ENCODE results near the gene ERP29. TPM values are rescaled to one million over a fixed set of nuclear protein-coding genes. Genes with fewer than 3 reads are reported as not detected.
"Not testable (repeated sequence)": the region's sequence is repeated elsewhere in the genome, so short reads cannot be mapped to it uniquely, and the experiment has no call there.

Gene ERP29
- 173 and 194 TPM in 2 replicates for total RNA-seq (2014; rRNA removed; shearing (Covaris generic))
- polyA plus RNA-seq (2014; cell fraction: nucleus; rRNA removed): 167 and 193 TPM in 2 replicates

DNA sequence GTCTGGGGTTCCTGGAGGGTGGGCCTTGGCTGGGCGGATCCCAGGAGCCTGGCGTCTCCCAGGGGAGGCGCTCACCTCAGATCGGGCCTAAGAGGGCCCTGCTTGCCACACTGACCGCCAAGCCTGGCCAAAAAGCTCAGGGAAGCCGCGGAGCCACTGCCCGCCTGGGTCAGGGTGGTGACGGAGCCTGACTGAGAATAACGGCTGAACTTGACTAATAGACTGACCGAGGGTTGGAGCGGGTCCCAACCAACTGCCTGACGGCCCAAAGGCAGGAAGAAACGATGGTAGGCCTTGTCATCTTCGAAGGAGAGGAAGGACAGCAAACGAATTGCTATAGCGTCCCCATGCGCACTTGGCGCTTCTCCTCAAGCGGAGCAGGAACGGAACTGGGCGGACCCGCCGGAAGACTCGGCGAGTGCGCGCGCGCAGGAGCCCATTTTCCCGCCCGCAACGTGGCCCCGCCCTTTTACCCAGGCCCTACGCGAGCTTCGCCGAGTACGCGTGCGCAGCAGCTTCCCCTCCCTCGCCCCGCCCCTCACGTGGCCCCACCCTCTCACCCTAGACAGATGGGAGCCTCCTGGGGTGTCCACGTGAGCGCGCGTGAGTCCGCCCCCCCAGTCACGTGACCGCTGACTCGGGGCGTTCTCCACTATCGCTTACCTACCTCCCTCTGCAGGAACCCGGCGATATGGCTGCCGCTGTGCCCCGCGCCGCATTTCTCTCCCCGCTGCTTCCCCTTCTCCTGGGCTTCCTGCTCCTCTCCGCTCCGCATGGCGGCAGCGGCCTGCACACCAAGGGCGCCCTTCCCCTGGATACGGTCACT is at the start of gene ERP29, which contains the start of gene TMEM116:
ERP29 (plus strand) TSS at position 652 of the 826 bp plus-strand sequence; CDS start at position 692, 40 bp downstream.
TMEM116 (minus strand) TSS at position 391 of the 826 bp plus-strand sequence. CDS start 7,895 bp downstream, outside the sequence.
- peak; percentile 98 for DNase-seq (ENCODE audit: extremely low read depth, low read depth)

DNA sequence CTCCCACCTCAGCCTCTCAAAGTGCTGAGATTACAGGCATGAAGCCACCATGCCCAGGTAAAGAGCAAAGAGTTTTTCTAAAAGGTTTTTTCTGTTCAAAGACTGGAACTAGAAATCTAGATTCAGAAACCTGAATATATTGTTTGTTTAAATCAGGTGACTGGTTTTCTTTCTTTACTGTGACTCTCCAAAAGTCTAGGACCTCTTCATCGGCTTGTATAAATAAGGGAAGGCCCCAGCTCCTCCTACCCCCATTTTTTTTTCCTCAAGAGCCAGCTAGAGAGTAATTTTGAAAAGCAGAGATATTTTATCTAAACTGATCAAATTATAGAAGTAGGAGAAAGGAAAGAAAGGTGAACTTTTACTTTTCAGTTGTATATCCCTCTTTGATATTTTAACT is 48.3 kb upstream of the ERP29 start:
- no peak for DNase-seq (ENCODE audit: extremely low read depth, low read depth)

DNA sequence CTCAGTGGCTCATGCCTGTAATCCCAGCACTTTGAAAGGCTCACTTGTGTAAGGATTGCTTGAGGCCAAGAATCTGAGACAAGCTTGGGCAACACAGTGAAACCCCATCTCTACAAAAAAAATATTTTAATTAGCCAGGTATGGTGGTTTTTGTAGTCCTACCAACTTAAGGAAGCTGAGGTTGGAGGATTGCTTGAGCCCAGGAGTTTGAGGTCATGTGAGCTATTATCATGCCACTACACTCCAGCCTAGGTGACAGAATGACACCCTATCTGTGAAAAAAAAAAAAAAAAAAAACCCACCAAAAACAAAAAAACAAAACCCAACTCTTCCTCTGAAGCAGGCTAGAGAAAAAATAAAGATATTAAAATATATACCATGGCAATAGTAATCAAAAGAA is 41.4 kb upstream of the ERP29 start:
- DNase-seq (ENCODE audit: extremely low read depth, low read depth): no peak

DNA sequence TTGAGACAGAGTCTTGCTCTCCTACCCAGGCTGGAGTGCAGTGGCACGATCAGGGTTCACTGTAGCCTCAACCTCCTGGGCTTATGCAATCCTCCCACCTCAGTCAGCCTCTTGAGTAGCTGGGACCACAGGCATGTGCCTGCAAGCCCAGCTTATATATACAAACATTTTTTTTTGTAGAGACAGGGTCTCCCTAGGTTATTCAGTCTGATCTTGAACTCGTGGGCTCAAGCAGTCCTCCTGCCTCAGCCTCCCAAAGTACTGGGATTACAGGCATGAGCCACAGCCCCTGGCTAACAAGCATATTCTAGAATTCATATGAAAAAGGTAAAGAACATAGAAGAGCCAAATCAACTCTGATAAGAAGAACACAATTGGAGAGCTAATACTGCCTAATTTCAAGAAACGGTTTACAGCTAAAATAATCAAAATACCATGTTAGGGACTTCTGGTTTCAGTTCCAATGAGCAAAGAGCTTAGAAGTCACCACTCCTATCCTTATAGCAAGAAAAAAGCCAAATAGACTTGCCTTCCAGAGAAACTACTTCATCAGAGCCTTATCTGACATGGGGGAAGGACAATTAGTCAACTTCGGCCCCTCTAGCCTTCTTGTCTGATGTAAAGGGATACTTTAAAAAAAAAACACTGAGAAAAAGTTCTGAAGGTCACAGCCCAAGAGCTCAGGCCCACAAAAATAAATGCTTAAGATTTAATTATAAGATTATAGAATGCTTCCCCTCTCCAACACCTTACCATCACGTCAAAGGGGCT is 37.9 kb upstream of the ERP29 start:
- DNase-seq (ENCODE audit: extremely low read depth, low read depth): no peak

DNA sequence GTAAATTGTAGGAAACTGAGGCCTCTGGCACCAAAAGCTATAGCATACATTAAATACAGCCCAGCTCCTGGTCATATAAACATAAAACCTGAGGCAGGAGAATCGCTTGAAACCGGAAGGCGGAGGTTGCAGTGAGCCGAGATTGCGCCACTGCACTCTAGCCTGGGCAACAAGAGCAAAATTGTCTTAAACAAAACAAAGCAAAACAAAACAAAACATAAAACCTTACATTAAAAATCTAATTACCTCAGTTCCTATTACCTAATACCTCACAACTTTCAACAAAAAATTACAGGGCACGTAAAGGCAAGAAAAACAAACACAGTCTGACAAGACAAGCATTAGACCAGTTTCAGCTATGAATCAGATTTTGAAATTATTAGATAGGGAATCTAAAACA is 36.9 kb upstream of the ERP29 start:
- no peak for DNase-seq (ENCODE audit: extremely low read depth, low read depth)

DNA sequence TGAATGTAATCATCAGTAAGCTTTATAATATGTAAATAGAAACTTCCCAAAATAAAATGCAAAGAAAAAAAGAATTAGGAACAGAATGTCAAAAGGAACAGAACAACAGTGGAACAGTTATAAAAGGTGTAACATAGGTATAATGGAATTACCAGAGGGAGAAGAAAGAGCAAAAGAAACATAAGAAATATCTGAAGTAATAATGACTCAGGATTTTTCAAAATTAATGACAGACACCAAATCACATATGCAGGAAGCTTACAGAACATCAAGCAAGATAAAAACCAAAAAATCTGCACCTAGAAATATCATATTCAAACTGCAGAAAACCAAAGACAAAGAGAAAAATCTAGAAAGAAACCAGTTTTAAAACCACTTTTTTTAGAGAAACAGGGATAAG is 36.4 kb upstream of the ERP29 start:
- DNase-seq (ENCODE audit: extremely low read depth, low read depth): no peak

DNA sequence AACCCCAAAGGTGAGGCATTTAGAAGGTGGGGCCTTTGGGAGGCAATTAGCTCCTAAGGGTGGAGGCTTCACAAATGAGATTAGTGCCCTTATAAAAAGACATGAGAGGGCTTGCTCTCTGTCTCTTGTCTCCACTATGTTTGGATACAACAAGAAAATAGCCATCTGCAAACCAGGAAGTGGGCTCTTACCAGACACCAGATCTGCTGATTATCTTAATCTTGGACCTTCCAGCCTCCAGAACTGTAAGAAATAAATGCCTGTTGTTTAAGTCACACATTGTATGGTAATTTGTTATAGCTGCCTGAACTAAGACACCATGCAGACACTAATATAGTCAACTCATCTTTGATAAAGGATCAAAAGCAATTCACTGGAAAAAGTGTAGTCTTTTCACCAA is 34.7 kb upstream of the ERP29 start:
- DNase-seq (ENCODE audit: extremely low read depth, low read depth): no peak

DNA sequence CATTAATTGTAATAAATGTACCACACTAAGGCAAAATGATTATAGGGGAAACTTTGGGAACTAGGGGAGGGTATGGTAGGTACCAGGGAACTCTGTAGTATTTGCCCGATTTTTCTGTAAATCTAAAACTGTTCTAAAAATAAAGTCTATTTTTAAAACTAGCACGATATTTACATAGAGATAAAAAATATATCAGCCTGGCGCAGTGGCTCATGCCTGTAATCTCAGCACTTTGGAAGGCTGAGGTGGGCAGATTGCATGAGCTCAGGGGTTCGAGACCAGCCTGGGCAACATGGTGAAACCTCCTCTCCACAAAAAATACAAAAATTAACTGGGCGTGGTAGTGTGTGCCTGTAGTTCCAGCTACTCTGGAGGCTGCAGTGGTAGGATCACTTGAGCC is 32.6 kb upstream of the ERP29 start:
- no peak for DNase-seq (ENCODE audit: extremely low read depth, low read depth)

DNA sequence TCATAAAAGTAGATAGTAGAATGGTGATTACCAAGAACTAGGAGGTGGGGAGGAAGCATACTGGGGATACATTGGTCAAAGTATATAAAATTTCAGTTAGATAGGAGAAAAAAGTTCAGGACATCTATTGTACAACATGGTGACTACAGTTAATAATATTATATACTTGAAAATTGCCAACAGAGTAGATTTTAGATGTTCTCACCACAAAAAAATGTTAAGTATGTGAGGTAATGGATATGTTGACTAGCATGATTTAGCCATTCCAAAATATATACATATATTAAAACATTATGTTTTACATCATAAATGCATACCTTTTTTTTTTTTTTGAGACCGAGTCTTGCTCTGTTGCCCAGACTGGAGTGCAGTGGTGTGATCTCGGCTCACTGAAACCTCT is 31.2 kb upstream of the ERP29 start:
- no peak for DNase-seq (ENCODE audit: extremely low read depth, low read depth)

DNA sequence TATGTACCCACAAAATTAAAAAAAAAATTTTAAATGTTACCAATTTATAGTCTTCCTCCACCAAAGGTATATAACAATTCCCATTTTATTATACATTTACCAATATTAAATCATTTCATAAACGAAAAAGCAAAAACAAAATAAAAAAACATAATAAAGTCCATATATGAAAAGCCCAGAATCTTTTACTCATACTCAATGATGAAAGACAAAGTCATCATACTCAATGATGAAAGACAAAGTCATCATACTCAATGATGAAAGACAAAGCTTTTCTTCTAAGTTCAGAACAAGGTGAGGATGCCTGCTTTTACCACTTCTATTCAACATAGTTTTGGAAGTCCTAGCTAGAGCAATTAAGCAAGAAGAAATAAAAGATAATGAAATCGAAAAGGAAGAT is 28.4 kb upstream of the ERP29 start:
- no peak for DNase-seq (ENCODE audit: extremely low read depth, low read depth)

DNA sequence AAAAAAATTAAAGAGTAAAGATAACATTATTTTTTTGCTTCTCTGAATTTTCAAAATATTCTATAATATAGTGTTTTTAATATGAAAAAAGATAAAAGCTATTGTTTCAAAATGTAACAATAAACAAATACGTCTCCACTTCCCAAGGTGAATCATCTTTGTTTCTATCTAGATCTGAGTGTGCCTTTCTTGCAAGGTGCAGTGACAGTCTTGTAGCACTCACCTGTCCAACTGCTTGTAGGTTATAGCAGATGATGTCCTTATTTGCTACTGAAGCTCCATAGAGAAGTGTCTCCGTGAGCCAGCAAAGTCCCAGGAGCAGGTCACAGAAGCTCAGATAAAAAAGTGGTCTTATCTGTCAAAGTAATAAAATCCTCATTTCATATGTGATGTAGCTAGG is 21.7 kb upstream of the ERP29 start:
- no peak for DNase-seq (ENCODE audit: extremely low read depth, low read depth)

DNA sequence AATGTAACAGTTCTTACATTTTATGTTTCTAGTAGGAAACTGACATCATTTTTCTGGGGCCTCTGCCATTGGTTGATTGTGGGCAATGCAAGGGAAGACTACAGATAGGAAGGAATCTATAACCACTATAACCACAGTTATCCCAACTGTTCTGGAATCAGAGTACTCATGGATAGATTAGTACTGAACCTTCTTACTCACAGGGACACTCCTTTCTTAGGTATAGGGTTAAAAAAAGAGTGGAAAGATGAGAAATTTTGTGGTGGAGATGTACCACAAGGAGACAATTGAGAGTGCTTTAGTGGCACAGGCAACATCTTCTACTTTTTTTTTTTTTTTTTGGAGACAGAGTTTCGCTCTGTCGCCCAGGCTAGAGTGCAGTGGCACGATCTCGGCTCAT is 21.3 kb upstream of the ERP29 start:
- DNase-seq (ENCODE audit: extremely low read depth, low read depth): no peak

DNA sequence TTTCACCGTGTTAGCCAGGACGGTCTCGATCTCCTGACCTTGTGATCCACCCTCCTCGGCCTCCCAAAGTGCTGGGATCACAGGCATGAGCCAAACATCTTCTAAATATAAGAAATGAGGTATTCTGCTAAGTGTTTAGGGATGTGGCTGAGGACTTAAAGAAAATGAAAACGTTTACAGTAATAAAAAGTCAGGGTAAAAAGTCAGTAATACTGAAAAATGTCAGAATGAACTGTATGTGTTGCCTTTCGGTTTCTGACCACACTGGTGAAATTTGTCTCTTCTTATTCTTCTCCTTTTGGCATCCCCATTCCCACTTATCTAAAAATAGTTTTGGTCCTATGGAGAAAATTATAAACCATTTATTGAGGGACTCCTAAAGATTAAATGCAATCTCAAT is 20.8 kb upstream of the ERP29 start:
- DNase-seq (ENCODE audit: extremely low read depth, low read depth): no peak

DNA sequence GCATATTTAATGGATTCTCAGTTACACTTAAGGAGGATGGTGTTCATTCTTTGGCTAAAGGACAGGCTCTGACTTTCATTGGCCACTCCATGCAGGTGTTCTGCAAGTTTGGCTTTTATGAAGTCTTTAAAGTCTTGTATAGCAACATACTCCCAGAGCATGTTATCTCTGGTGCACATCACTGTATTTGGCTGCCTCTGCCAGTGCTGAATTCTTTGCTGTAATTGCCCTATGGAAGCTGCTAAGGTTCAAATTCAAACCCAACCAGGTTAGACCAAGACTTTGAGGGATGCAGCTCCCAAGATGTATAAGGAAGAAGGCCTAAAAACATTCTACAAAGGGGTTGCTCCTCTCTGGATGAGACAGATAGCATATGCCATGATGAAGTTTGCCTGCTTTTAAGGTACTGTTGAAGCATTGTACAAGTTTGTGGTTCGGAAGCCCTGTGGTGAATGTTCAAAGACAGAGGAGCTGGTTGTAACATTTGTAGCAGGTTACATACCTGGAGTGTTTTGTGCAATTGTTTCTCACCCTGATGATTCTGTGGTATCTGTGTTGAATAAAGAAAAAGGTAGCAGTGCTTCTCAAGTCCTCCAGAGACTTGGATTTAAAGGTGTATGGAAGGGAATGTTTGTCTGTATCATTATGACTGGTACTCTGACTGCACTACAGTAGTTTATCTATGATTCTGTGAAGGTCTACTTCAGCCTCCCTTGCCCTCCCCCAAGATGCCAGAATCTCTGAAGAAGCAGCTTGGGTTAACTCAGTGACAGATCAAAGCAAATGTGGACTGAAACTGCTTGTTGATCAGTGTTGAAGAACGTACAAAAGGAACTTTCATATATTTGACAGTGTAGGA is 19.7 kb upstream of the ERP29 start:
- DNase-seq (ENCODE audit: extremely low read depth, low read depth): no peak

DNA sequence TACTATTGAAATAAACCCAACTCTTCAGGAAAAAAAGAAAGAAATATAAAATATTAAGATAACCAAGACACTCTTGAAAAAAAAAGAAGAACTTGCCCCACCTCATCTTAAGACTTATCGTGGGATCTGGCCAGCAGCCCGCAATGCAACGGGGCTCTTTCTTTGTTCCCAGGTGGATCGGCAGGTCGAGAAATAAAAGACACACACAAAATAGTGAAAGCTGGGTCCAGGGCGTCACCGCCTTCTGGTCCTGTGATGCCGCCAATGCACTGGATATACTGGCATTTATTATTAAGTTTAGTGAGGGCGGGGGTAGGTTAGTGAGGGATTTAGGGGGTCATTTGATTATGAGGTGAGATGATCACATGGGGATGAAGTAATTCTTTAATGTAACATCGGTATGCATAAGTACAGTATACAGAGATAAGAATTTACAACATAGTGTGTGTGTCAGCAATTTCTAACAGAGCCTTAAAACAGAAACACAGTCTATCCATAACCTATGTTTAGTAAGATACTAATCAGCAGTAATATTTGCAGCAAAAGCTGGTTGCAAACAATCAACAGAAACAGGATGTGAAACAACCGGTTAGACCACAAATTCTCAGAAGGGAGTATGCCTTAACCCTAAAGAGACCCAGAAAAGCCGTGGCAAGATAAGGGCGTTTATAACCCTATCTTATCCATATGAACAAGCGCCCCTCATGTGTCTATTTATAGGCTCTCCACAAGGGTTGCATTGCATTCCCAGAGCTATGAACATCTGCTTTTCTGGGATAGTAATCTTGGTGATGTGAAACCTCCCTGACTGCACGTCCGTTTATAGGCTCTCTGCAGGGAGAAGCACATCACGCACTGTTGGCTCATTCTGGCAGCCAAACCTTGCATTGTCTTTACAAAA is 18.8 kb upstream of the ERP29 start:
- not testable (repeated sequence) for DNase-seq (ENCODE audit: extremely low read depth, low read depth)

DNA sequence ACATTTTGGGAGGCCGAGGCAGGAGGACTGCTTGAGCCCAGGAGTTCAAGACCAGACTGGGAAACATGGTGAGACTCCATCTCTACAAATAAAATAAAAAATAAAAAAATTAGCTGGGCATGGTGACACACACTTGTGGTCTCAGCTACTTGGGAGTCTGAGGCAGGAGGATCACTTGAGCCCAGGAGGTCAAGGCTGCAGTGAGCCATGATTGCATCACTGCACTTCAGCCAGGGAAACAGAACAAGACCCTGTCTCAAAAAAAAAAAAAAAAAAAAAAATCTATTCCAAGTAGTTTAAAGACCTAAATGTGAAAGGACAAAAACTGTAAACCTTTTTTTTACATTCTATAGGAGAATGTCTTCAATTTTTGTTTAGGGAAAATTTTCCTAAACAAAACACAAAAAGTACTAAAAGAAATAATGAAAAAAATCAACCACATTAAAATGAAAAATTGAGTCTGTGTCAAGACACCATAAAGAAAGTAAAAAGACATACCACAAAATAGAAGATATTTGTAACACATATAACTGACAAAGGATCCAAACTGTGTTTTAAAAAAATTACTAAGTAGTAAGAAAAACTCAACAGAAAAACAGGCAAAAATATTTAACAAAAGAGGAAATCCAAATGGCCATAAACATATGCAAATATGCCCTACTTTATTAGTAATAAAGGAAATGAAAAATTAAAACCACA is 17.3 kb upstream of the ERP29 start:
- DNase-seq (ENCODE audit: extremely low read depth, low read depth): no peak

DNA sequence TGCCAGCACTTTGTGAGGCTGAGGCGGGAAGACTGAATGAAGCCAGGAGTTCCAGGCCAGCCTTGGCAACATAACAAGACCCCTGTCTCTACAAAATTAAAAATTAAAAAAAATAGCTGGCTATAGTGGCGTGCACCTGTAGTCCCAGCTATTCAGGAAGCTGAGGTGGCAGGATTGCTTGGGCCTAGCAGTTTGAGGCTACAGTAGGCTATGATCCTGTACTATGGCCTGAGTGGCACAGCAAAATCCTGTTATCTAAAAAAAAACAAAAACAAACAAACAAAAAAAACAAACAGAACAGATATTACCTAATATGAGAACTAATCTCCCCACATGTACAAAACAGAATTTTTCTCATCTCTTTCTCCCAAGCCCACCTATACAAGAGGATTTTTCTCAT is 15.9 kb upstream of the ERP29 start:
- DNase-seq (ENCODE audit: extremely low read depth, low read depth): no peak

DNA sequence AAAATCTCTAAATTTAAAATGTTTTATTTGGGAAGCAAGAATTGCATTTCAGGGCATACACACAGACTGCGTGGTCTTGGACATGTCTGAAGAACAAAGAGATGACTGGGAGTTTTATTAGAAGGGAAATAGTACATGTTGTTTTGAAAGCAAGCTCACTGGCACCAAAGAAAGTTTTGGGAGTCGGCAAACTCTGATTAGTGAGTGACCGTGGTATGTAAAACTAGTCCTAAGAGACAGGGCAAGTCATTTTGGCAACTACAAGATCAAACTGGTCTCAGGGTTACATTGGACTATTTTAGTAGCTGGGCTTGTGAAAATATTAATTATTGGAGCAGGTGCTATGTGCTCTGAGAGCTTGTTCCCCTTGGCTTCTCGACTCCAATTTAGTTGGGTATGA is 15.2 kb upstream of the ERP29 start:
- DNase-seq (ENCODE audit: extremely low read depth, low read depth): no peak

DNA sequence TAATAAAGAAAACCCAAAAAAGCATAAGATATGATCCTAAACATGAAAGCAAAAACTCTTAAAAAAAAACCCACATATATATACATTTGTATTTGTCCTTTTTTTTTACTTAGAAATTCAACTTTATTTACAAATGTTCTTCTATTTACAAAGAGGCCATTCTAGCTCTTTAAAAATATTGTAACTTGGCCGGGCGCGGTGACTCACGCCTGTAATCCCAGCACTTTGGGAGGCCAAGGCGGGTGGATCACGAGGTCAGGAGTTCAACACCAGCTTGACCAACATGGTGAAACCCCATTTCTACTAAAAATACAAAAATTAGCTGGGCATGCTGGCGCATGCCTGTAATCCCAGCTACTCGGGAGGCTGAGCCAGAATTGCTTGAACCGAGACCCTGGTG is 14.1 kb upstream of the ERP29 start:
- not testable (repeated sequence) for DNase-seq (ENCODE audit: extremely low read depth, low read depth)

Measured in NCI-H460 (cell line).